A673 (cell line): ENCODE data around the gene CD164L2. TPM values are rescaled to one million over a fixed set of nuclear protein-coding genes. Genes with fewer than 3 reads are reported as not detected.

Experiments used
- BruUV-seq: library from RNA; stranded (reverse); fragments of 400-500 nt; replicated peaks from 2 replicates; lab custom pipeline; 2021; lab: Mats Ljungman, UMichigan
- CTCF ChIA-PET: fragments of 300-600 bp; sonication (Branson Sonifier 250); formaldehyde crosslinking; loops from one replicate; lab custom pipeline; 2022; ENCODE audit warnings: antibody characterized with exemption; lab: Charles Lee
- POLR2A ChIA-PET: fragments of 300-600 bp; sonication (Branson Sonifier 250); formaldehyde crosslinking; loops from one replicate; lab custom pipeline; 2022; ENCODE audit warnings: antibody characterized with exemption; ENCODE audit not compliant: low non-redundant PET; lab: Charles Lee
- DNase-seq: peaks from one replicate; pipeline ENCODE4 v3.0.0-alpha.2; 2015; ENCODE audit warnings: low spot score
- H3K27ac ChIP-seq: fragments of 200-600 bp; sonication (generic); 2 replicates; pipeline ENCODE4 v1.5.1; 2016; ENCODE audit warnings: mixed run types, low read depth, mild to moderate bottlenecking, mixed read lengths, antibody characterized with exemption, low read length; ENCODE audit not compliant: poor library complexity, severe bottlenecking
- H3K27me3 ChIP-seq: fragments of 200-600 bp; sonication (generic); replicated peaks from 2 replicates; pipeline ENCODE4 v1.6.1; 2017; ENCODE audit warnings: mixed run types, low read depth, mild to moderate bottlenecking, mixed read lengths, antibody characterized with exemption, low read length; ENCODE audit not compliant: insufficient read depth, poor library complexity
- H3K36me3 ChIP-seq: fragments of 200-600 bp; sonication (generic); 2 replicates; pipeline ENCODE4 v1.6.1; 2016; ENCODE audit warnings: mixed run types, mild to moderate bottlenecking, mixed read lengths, antibody characterized with exemption, low read length; ENCODE audit not compliant: insufficient read depth, poor library complexity, severe bottlenecking
- H3K4me1 ChIP-seq: fragments of 200-600 bp; sonication (generic); 2 replicates; pipeline ENCODE4 v1.6.1; 2017; ENCODE audit warnings: mixed run types, mild to moderate bottlenecking, mixed read lengths, antibody characterized with exemption, low read length; ENCODE audit not compliant: insufficient read depth, poor library complexity, severe bottlenecking
- H3K4me3 ChIP-seq: fragments of 200-600 bp; sonication (generic); 2 replicates; pipeline ENCODE4 v1.5.1; 2016; ENCODE audit warnings: low read depth, mixed run types, mild to moderate bottlenecking, mixed read lengths, low read length; ENCODE audit not compliant: poor library complexity, severe bottlenecking
- H3K9me3 ChIP-seq: fragments of 200-600 bp; sonication (generic); 2 replicates; pipeline ENCODE4 v1.6.1; 2016; ENCODE audit warnings: mixed run types, low read depth, mild to moderate bottlenecking, mixed read lengths, antibody characterized with exemption, low read length; ENCODE audit not compliant: poor library complexity, severe bottlenecking
- CTCF ChIP-seq: fragments of 300-800, 200-600 bp; sonication (generic); conservative IDR thresholded peaks from 2 replicates; pipeline ENCODE4 v1.5.1; 2017; ENCODE audit warnings: low read depth, mild to moderate bottlenecking, antibody characterized with exemption, low read length, moderate library complexity, mixed read lengths
- EZH2 ChIP-seq: fragments of 200-600 bp; sonication (generic); IDR thresholded peaks from 2 replicates; pipeline ENCODE4 v1.6.1; 2017; ENCODE audit warnings: borderline replicate concordance, low read depth, mild to moderate bottlenecking, mixed read lengths, antibody characterized with exemption, low read length; ENCODE audit not compliant: poor library complexity, severe bottlenecking
- intact Hi-C: fragments of 100-400 bp; cut with micrococcal nuclease; formaldehyde crosslinking; loops from one replicate; pipeline ENCODE4 v1.10.0; 2022; ENCODE audit not compliant: unreplicated experiment
- total RNA-seq: library from RNA; stranded (reverse); gene quantifications from 2 replicates; pipeline ENCODE4 v1.2.3, GENCODE V29; 2021

Gene CD164L2
- total RNA-seq, 1 experiment from 2014 or later, result not detected

- ChIA-PET POLR2A (no interaction called here), CTCF (interaction anchor here (0.6 to 1.4 kb wide), 4 partner anchors 9 to 845 kb away, joined by 3 to 8 read pairs (median 4); no protein-coding TSS in a partner anchor)
- Histone ChIP-seq H3K27me3 (no peaks in the 10 kb centered on the region), H3K27ac (no peak overlapping the region), H3K4me1 (no peaks in the 10 kb centered on the region), H3K36me3 (no peaks in the 10 kb centered on the region), H3K4me3 (no peak overlapping the region), H3K9me3 (no peaks in the 10 kb centered on the region)
- TF ChIP-seq EZH2, result no peak
- TF ChIP-seq CTCF, result no peak
- intact Hi-C loops, result no loop called here
- BruUV-seq, result no TSS peak
- DNase-seq, result no peak
Observed at GRCh38 chr1:27356277-27356618, 26.9 kb downstream of the CD164L2 start.

- no TSS peak for BruUV-seq
- no peak overlapping the region for H3K4me3 ChIP-seq
- ChIA-PET POLR2A (no interaction called here), CTCF (interaction anchor here (0.6 kb wide), 1 partner anchor 17 kb away, joined by 8 read pairs; no protein-coding TSS in a partner anchor)
- H3K4me1 ChIP-seq, result no peaks in the 10 kb centered on the region
- intact Hi-C loops, result no loop called here
- no peaks in the 10 kb centered on the region for H3K36me3 ChIP-seq
- no peak overlapping the region for H3K27ac ChIP-seq
- H3K27me3 ChIP-seq, result no peaks in the 10 kb centered on the region
- no peak for TF ChIP-seq CTCF
- TF ChIP-seq EZH2, result no peak
- DNase-seq, result no peak
- H3K9me3 ChIP-seq, result no peaks in the 10 kb centered on the region
Observed at GRCh38 chr1:27355683-27356082, 27.4 kb downstream of the CD164L2 start.

- Histone ChIP-seq H3K9me3 (no peaks in the 10 kb centered on the region), H3K4me1 (no peaks in the 10 kb centered on the region), H3K27me3 (no peaks in the 10 kb centered on the region), H3K27ac (no peak overlapping the region), H3K4me3 (no peak overlapping the region), H3K36me3 (no peaks in the 10 kb centered on the region)
- no peak for DNase-seq
- intact Hi-C loops, result no loop called here
- TF ChIP-seq CTCF (no peak), EZH2 (no peak)
- BruUV-seq, result no TSS peak
- ChIA-PET POLR2A (no interaction called here), CTCF (no interaction called here)
Observed at GRCh38 chr1:27353629-27354028, 29.5 kb downstream of the CD164L2 start.
